ENCODE results near the gene GUK1. TPM values are rescaled to one million over a fixed set of nuclear protein-coding genes. Genes with fewer than 3 reads are reported as not detected.

The GUK1 gene
- total and polyA plus RNA-seq, 11 donors, result 142 to 358 (median 176) TPM

GRCh38 chr1:228177721-228178710 is 37.9 kb downstream of the GUK1 start:
- H3K27me3 ChIP-seq, result no peaks in the 10 kb centered on the region
- 89 to 92% (median 91%) methylated on average over 12 of the region's 12 CpGs for WGBS, 4 donors
- TF ChIP-seq CTCF (IDR thresholded peaks at IDR 0.05), result no peak
- TF ChIP-seq POLR2A (IDR thresholded peaks at IDR 0.05), result no peak
- no peak overlapping the region for H3K4me3 ChIP-seq
- H3K4me1 ChIP-seq, result peaks cover 0 to 30% (median 8%) of the 10 kb centered on the region in 12 donors
- DNase-seq, result no peak
- intact Hi-C loops (cut with DNase I), result loop anchor here in 1 of 10 donors (10.0 kb wide), 1 partner anchor 53 kb away; no protein-coding TSS in a partner anchor
- ATAC-seq, result no peak
- peak overlapping the region in 2 of 12 donors; percentile 41 to 45 for H3K27ac ChIP-seq
- peaks cover 0 to 19% (median 6%) of the 10 kb centered on the region in 9 donors for H3K36me3 ChIP-seq
- no peaks in the 10 kb centered on the region for H3K9me3 ChIP-seq

GRCh38 chr1:228178737-228179684 is 38.9 kb downstream of the GUK1 start:
- TF ChIP-seq CTCF (IDR thresholded peaks at IDR 0.05) (no peak), POLR2A (IDR thresholded peaks at IDR 0.05) (no peak)
- H3K4me3 ChIP-seq, result no peak overlapping the region
- ATAC-seq (no peak), DNase-seq (no peak)
- intact Hi-C loops (cut with DNase I), result loop anchor here in 1 of 10 donors (10.0 kb wide), 1 partner anchor 54 kb away; no protein-coding TSS in a partner anchor
- H3K27ac ChIP-seq, result peak overlapping the region in 2 of 12 donors; percentile 41 to 45
- H3K36me3 ChIP-seq, result peaks cover 0 to 19% (median 6%) of the 10 kb centered on the region in 9 donors
- H3K9me3 ChIP-seq, result no peaks in the 10 kb centered on the region
- H3K4me1 ChIP-seq, result peaks cover 0 to 24% (median 8%) of the 10 kb centered on the region in 12 donors
- no peaks in the 10 kb centered on the region for H3K27me3 ChIP-seq
- WGBS, 4 donors, result 72 to 82% (median 76%) methylated on average over 12 of the region's 12 CpGs

- Histone ChIP-seq H3K27me3 (no peaks in the 10 kb centered on the region), H3K27ac (no peak overlapping the region), H3K4me1 (peaks cover 0 to 16% (median 8%) of the 10 kb centered on the region in 12 donors), H3K9me3 (no peaks in the 10 kb centered on the region), H3K36me3 (peaks cover 0 to 11% (median 0%) of the 10 kb centered on the region in 9 donors), H3K4me3 (no peak overlapping the region)
- TF ChIP-seq CTCF (IDR thresholded peaks at IDR 0.05) (peak in 5 of 12 donors; percentile 6 to 35 (median 24)), POLR2A (IDR thresholded peaks at IDR 0.05) (no peak)
- WGBS, 4 donors, result 78 to 89% (median 84%) methylated on average over 4 of the region's 4 CpGs
- ATAC-seq (no peak), DNase-seq (no peak)
- intact Hi-C loops (cut with DNase I), result no loop called here
These were observed 40.3 kb downstream of the GUK1 start for GRCh38 chr1:228180271-228180958.
